B cell (primary cell): ENCODE data around the gene MCRS1.
A peak's percentile ranks its signal among the peaks of the same experiment; 100 is the strongest.

ENCODE experiments used
- EZH2 ChIP-seq: IDR thresholded peaks from 2 replicates; pipeline ENCODE4 v1.6.1; 2012; ENCODE audit warnings: borderline replicate concordance, low read depth, mild to moderate bottlenecking, moderate library complexity, low read length; ENCODE audit not compliant: insufficient read depth, poor library complexity, severe bottlenecking
- TF ChIP-seq, protein P1 (sequence below): fragments of 200-600 bp; IDR thresholded peaks from one replicate; pipeline ENCODE4 v1.8.0; 2022; ENCODE audit warnings: antibody characterized with exemption, mild to moderate bottlenecking

DNA sequence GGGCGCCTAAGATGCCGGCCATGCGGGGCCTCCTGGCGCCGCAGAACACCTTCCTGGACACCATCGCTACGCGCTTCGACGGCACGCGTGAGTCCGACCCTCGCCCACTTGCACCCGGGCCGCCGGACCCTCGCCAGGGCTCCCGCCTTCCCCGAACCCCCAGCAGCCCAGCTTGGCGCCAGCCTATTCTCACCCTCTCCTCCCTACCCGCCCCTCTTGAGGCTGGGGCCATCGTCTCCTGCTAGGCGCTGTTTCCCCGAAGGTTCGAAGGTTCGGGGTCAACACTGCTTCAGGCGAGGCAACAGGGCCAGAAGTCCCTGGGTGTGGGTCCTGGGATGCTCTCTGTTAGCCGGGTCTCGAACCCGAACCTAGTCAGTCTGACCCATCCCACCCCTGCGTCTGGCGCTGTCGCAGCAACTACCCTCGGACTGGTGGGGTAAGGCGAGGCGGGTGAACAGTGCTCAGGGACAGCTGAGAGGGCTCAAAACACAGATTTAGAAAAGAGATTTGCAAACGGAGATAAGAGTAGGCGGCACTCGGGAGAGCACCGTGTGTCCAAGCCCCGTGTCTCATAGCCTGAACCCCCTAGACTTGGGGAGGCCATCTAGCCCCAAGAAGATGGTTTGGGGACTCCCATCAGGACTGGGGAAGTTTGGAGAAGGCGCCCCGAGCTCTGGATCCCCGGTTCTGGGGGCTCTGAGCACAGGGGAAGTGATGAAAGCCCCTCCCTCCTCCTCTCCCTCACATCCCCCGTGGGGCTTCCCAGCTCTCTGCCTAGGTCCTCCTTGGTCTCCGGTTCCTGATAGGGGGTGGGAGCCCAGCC is 28.3 kb downstream of the MCRS1 start:
- TF ChIP-seq, protein P1, sequence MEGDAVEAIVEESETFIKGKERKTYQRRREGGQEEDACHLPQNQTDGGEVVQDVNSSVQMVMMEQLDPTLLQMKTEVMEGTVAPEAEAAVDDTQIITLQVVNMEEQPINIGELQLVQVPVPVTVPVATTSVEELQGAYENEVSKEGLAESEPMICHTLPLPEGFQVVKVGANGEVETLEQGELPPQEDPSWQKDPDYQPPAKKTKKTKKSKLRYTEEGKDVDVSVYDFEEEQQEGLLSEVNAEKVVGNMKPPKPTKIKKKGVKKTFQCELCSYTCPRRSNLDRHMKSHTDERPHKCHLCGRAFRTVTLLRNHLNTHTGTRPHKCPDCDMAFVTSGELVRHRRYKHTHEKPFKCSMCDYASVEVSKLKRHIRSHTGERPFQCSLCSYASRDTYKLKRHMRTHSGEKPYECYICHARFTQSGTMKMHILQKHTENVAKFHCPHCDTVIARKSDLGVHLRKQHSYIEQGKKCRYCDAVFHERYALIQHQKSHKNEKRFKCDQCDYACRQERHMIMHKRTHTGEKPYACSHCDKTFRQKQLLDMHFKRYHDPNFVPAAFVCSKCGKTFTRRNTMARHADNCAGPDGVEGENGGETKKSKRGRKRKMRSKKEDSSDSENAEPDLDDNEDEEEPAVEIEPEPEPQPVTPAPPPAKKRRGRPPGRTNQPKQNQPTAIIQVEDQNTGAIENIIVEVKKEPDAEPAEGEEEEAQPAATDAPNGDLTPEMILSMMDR: no peak
- TF ChIP-seq EZH2: peak; percentile 86
